Motor neuron (in vitro differentiated cells): ENCODE data around the gene DSPP. TPM values are rescaled to one million over a fixed set of nuclear protein-coding genes. Genes with fewer than 3 reads are reported as not detected.

Source experiments
- ATAC-seq, 8 experiments: fragments of 200-7000 bp; cut with Tn5 transposase; replicated peaks in 6 of 8; 2 replicates each; pipeline ENCODE4 v1.8.0; 2021; ENCODE audit warnings: mild to moderate bottlenecking in 8 of 8, moderate library complexity in 8 of 8
- H3K27ac ChIP-seq, 2 donors: fragments of 250-450 bp; sonication (Bioruptor Pico); 2 replicates each; pipeline ENCODE4 v1.9.0; 2021; ENCODE audit warnings: antibody characterized with exemption in 2 of 2, mild to moderate bottlenecking in 2 of 2, moderate library complexity in 1 of 2
- H3K4me1 ChIP-seq, 2 donors: fragments of 250-450 bp; sonication (Bioruptor Pico); replicated peaks in 1 of 2; 2 replicates each; pipeline ENCODE4 v1.6.1; 2021; ENCODE audit warnings: antibody characterized with exemption in 2 of 2, mild to moderate bottlenecking in 2 of 2, moderate library complexity in 1 of 2
- H3K4me3 ChIP-seq, 5 donors: fragments of 250-450 bp; sonication (Bioruptor Pico); 2 replicates each; pipeline ENCODE4 v1.9.0; 2021; ENCODE audit warnings: antibody characterized with exemption in 5 of 5, mild to moderate bottlenecking in 5 of 5, moderate library complexity in 4 of 5
- WGBS, 10 experiments: fragments of 450-650 bp; shearing (Covaris generic); methylation state at CpG; one replicate each; pipeline ENCODE4 v1.0.0; 2022; 5-methylcytosine and 5-hydroxymethylcytosine counted together
- in situ Hi-C, 9 experiments: fragments of 400-800 bp; cut with MboI; loops; one replicate each; pipeline ENCODE4 v1.15.0; 2021; ENCODE audit warnings: low sequenced_read_pairs in 9 of 9, low pct_unique_long_range_greater_than_20kb in 2 of 9; ENCODE audit not compliant: unreplicated experiment in 9 of 9
- total RNA-seq, 8 experiments: library from RNA; unstranded; fragments of 300-600 nt; gene quantifications; 2 replicates each; pipeline versions ENCODE4 v1.2.3 to v1.2.4, GENCODE V29; 2022

DSPP gene
- total RNA-seq, 8 experiments from 2014 or later, result 0.05 to 0.24 (median 0.10) TPM; not detected in 1

GRCh38 chr4:87584222-87584908, 24.0 kb upstream of the DSPP start:
- no peak overlapping the region for H3K4me3 ChIP-seq
- no peak overlapping the region for H3K27ac ChIP-seq
- in situ Hi-C loops, result no loop called here
- peaks cover 0 to 3% of the 10 kb centered on the region in 2 donors for H3K4me1 ChIP-seq
- ATAC-seq, result no peak
- WGBS, 10 experiments, result 0 to 100% (median 94%) methylated on average over 1 to 2 of the region's 2 CpGs; no CpG with 5 or more reads in 3 of the 10 experiments

GRCh38 chr4:87589531-87589930, 18.8 kb upstream of the DSPP start:
- H3K4me1 ChIP-seq, result peaks cover 0 to 13% of the 10 kb centered on the region in 2 donors
- no peak overlapping the region for H3K4me3 ChIP-seq
- no peak overlapping the region for H3K27ac ChIP-seq
- in situ Hi-C loops, result no loop called here
- peak; percentile 65 to 100 (median 99) for ATAC-seq

- in situ Hi-C loops, result no loop called here
- 20 to 90% (median 72%) methylated on average over 1 to 2 of the region's 2 CpGs for WGBS, 10 experiments
- H3K27ac ChIP-seq, result no peak overlapping the region
Measured at GRCh38 chr4:87592124-87592523, 16.2 kb upstream of the DSPP start.

GRCh38 chr4:87601361-87601760, 7.0 kb upstream of the DSPP start:
- H3K4me1 ChIP-seq, result no peaks in the 10 kb centered on the region
- H3K27ac ChIP-seq, result no peak overlapping the region
- H3K4me3 ChIP-seq, result no peak overlapping the region
- ATAC-seq, result no peak
- in situ Hi-C loops, result no loop called here

More at GRCh38 chr4:87592124-87592523, 16.2 kb upstream of the DSPP start:
- Histone ChIP-seq H3K4me3 (no peak overlapping the region), H3K4me1 (peaks cover 0 to 13% of the 10 kb centered on the region in 2 donors)
- no peak for ATAC-seq

- ATAC-seq, result no peak
- H3K4me1 ChIP-seq, result no peaks in the 10 kb centered on the region
- WGBS, 10 experiments, result 17 to 100% (median 96%) methylated on average over 1 to 4 of the region's 4 CpGs
- in situ Hi-C loops, result no loop called here
- H3K4me3 ChIP-seq, result no peak overlapping the region
- H3K27ac ChIP-seq, result no peak overlapping the region
Measured at GRCh38 chr4:87614292-87614890, 6.1 kb downstream of the DSPP start.

- no peak for ATAC-seq
Measured at GRCh38 chr4:87616268-87616667, 7.9 kb downstream of the DSPP start.

GRCh38 chr4:87620086-87620485, 11.8 kb downstream of the DSPP start:
- no peak for ATAC-seq
- H3K27ac ChIP-seq, result no peak overlapping the region
- WGBS, 10 experiments, result 57 to 100% (median 80%) methylated on average over 1 to 6 of the region's 6 CpGs
- in situ Hi-C loops, result no loop called here
- no peak overlapping the region for H3K4me3 ChIP-seq
- H3K4me1 ChIP-seq, result no peaks in the 10 kb centered on the region

More at GRCh38 chr4:87616268-87616667, 7.9 kb downstream of the DSPP start:
- no peaks in the 10 kb centered on the region for H3K4me1 ChIP-seq
- H3K27ac ChIP-seq, result no peak overlapping the region
- in situ Hi-C loops, result no loop called here
- WGBS, 10 experiments, result 0 to 61% (median 43%) methylated on average over 1 to 5 of the region's 9 CpGs; no CpG with 5 or more reads in 1 of the 10 experiments
- H3K4me3 ChIP-seq, result no peak overlapping the region

GRCh38 chr4:87620491-87620890, 12.2 kb downstream of the DSPP start:
- in situ Hi-C loops, result no loop called here
- no peak for ATAC-seq
- no peaks in the 10 kb centered on the region for H3K4me1 ChIP-seq
- no peak overlapping the region for H3K27ac ChIP-seq
- no peak overlapping the region for H3K4me3 ChIP-seq

- Histone ChIP-seq H3K4me1 (no peaks in the 10 kb centered on the region), H3K27ac (no peak overlapping the region), H3K4me3 (no peak overlapping the region)
- in situ Hi-C loops, result no loop called here
- ATAC-seq, result no peak
- WGBS, 10 experiments, result 8 to 100% (median 70%) methylated on average over 2 to 8 of the region's 8 CpGs; no CpG with 5 or more reads in 2 of the 10 experiments
Measured at GRCh38 chr4:87622303-87622702, 14.0 kb downstream of the DSPP start.

- Histone ChIP-seq H3K27ac (no peak overlapping the region), H3K4me1 (no peaks in the 10 kb centered on the region), H3K4me3 (no peak overlapping the region)
- in situ Hi-C loops, result no loop called here
- ATAC-seq, result peak in 1 of 8 experiments; percentile 76
- 0 to 100% (median 60%) methylated on average over 1 to 2 of the region's 2 CpGs; no CpG with 5 or more reads in 1 of the 10 experiments for WGBS, 10 experiments
Measured at GRCh38 chr4:87624698-87625097, 16.4 kb downstream of the DSPP start.

- no peak overlapping the region for H3K4me3 ChIP-seq
- ATAC-seq, result no peak
- H3K27ac ChIP-seq, result no peak overlapping the region
- in situ Hi-C loops, result no loop called here
- H3K4me1 ChIP-seq, result no peaks in the 10 kb centered on the region
Measured at GRCh38 chr4:87631668-87632067, 23.3 kb downstream of the DSPP start.

- WGBS, 10 experiments, result 0 to 100% (median 80%) methylated on average over 1 of the region's 1 CpG; no CpG with 5 or more reads in 2 of the 10 experiments
- H3K4me3 ChIP-seq, result no peak overlapping the region
- in situ Hi-C loops, result no loop called here
- no peak overlapping the region for H3K27ac ChIP-seq
- H3K4me1 ChIP-seq, result no peaks in the 10 kb centered on the region
- peak in 1 of 8 experiments; percentile 51 for ATAC-seq
Measured at GRCh38 chr4:87632469-87632868, 24.1 kb downstream of the DSPP start.

- in situ Hi-C loops, result no loop called here
- no peaks in the 10 kb centered on the region for H3K4me1 ChIP-seq
- no peak overlapping the region for H3K4me3 ChIP-seq
- H3K27ac ChIP-seq, result no peak overlapping the region
- WGBS, 10 experiments, result 0 to 90% (median 50%) methylated on average over 1 to 2 of the region's 2 CpGs; no CpG with 5 or more reads in 1 of the 10 experiments
- peak in 6 of 8 experiments; percentile 39 to 83 (median 68) for ATAC-seq
Measured at GRCh38 chr4:87633243-87633642, 24.9 kb downstream of the DSPP start.

GRCh38 chr4:87644286-87644685, 36.0 kb downstream of the DSPP start:
- ATAC-seq, result no peak
- Histone ChIP-seq H3K4me1 (no peaks in the 10 kb centered on the region), H3K27ac (no peak overlapping the region), H3K4me3 (no peak overlapping the region)
- WGBS, 10 experiments, result 81 to 100% (median 96%) methylated on average over 1 to 6 of the region's 6 CpGs; no CpG with 5 or more reads in 3 of the 10 experiments
- in situ Hi-C loops, result no loop called here
